Fibroblast of skin of back (primary cell): ENCODE measurements around the gene MYO1C.
"Not testable (repeated sequence)": the region's sequence is repeated elsewhere in the genome, so short reads cannot be mapped to it uniquely, and the experiment has no call there.

Experiments
- DNase-seq: peaks from one replicate; pipeline ENCODE4 v3.0.0-alpha.2; 2013

The MYO1C gene

GRCh38 chr17:1461198-1461944 lies 31.1 kb downstream of the MYO1C start:
- peak; percentile 40 for DNase-seq

- no peak for DNase-seq
Observed at GRCh38 chr17:1460233-1460632, 32.3 kb downstream of the MYO1C start.

DNA sequence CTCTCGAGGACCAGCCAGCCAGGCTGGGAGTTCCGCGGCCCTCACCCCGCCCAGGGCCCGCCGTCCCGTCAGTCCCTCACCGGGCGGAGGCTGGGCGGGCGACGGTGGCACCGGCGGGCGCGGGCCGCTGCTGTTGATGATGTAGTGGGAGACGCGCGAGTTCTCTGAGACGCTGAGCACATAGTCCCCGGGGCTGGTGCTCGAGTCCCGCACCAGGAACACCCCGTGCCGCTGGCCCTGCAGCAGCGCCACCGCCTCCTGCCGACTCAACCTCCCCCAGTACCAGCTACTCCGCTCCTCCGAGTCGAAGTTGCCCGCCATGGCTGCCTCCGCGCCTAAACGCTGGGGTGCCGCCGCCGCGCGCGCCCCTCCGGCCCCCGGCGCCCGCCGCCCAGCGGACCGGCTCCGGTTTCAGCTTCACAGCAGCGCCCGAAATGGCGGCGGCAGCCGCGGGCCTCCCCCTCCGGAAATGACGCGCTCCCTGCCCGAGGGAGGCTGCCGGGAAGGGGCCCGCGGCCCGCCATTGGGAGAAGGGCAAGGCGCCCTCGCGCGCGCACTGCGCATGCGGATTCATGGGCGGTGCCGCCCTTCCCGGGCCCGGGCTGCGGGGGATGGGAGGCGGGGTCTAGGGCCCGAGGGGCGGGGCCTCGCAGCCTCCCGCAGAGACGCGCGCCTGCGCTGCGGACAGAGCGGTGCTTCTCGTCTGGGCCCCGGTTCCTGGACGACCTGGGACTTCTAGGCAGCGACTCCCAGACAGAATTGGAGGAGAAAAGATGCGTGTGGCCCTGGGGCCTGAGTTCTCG lies 36.5 kb downstream of the MYO1C start, which contains the start of gene CRK:
Gene CRK, minus strand, starts transcription at position 436 of the 803 bp plus-strand sequence. Its CDS starts 115 bp downstream, at position 321.
- DNase-seq, result peak; percentile 93

- DNase-seq, result peak; percentile 83
Observed at GRCh38 chr17:1455291-1455796, 37.1 kb downstream of the MYO1C start.

- DNase-seq, result no peak
Observed at GRCh38 chr17:1454541-1454940, 37.9 kb downstream of the MYO1C start.

- not testable (repeated sequence) for DNase-seq
Observed at GRCh38 chr17:1453694-1454093, 38.8 kb downstream of the MYO1C start.

GRCh38 chr17:1452836-1453235 lies 39.6 kb downstream of the MYO1C start:
- no peak for DNase-seq

GRCh38 chr17:1450261-1450660 lies 42.2 kb downstream of the MYO1C start:
- not testable (repeated sequence) for DNase-seq

DNA sequence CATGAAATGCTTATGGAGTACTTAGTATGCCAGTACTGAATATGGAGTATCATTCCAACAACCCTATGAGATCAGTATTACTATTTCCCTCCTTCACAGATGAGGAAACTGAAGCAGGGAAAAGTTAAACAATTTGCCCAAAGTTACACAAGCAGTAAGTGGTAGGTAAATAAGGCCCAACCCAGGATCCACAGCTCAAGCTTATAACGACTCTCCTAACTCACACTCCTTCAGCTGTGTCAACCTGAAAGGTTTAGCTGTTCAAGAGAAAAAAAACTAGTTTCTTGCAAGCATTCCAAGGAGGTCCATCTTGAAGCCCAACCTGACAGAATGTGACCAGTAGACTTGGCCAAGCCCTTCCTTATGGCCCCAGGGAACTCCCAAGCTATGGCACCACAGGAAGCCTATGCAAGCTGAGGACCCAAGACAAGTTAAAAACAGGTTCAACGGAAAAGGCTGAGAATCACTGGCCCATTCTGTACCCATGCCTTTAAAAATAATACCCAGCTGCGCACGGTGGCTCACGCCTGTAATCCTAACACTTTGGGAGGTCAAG lies 43.0 kb downstream of the MYO1C start:
- no peak for DNase-seq

GRCh38 chr17:1447052-1447451 lies 45.4 kb downstream of the MYO1C start:
- DNase-seq, result no peak

DNA sequence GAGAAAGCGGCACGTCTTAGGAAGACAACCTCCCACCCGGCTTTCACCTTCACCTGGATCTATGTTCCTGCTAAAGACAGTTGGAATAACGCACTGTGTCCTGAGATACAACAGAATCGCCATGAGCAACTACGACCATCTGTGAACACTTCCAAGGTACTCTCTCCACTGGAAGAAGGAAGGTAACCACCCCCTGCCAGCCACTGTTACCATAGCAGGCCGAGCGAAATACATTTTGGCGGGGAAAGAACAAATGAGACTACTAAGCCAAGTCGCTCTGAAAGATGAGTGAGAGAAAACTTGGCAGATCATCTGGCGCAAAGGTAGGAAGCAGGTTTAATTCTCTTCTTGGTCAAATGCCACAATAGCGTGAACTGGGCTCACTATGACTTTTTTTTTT lies 46.3 kb downstream of the MYO1C start:
- DNase-seq, result no peak

DNA sequence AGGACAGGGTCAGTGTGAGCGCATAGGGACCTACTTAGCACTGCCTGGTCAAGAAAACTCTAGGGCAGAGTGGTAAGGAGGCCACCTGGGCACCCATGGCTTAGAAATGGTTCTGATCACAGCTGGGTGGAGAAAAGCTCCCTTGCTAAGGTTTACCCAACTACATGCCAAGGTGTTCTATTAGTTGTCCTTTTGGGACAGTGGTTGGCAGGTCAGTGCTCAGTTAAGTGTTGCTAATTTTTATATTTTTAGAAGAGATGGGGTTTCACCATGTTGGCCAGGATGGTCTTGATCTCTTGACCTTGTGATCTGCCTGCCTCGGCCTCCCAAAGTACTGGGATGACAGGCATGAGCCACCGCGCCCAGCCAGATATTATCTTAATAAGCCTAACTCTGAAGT lies 46.8 kb downstream of the MYO1C start:
- not testable (repeated sequence) for DNase-seq

DNA sequence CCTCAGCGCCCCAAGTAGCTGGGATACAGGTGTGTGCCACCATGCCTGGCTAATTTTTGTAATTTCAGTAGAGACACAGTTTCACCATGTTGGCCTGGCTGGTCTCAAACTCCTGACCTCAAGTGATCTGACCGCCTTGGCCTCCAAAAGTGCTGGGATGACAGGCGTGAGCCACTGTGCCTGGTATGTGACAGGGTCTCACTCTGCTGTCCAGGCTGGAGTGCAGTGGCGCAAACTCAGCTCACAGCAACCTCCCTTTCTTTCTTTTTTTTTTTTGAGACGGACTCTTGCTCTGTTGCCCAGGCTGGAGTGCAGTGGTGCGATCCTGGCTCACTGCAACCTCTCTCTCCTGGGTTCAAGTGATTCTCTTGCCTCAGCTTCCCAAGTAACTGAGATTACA lies 49.8 kb downstream of the MYO1C start:
- not testable (repeated sequence) for DNase-seq

DNA sequence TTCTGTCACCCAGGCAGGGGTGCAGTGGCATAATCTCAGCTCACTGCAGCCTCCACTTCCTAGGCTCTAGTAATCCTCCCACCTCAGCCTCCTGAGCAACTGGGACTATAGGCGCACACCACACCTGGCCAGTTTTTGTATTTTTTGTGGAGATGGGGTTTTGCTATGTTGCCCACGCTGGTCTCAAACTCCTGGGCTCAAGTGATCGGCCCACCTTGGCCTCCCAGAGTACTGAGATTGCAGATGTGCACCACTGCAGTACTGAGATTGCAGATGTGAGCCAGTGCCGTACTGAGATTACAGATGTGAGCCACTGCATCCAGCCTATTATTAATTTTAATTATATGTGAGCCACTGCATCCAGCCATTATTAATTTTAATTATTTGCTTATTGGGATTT lies 50.3 kb downstream of the MYO1C start:
- no peak for DNase-seq

DNA sequence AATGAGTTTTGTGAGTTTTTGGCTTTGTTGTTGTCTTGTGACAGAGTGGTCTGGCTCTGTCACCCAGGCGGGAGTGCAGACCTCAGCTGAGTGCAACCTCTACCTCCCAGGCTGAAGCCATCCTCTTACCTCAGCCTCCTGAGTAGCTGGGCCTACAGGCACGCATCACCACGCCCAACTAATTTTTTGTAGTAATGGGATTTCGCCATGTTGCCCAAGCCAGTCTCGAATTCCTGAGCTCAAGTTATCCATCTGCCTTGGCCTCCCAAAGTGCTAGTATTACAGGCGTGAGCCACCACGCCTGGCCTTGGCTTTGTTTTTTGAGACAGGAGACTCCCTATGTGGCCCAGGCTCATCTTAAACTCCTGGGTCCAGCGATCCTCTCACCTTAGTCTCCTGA lies 51.6 kb downstream of the MYO1C start:
- DNase-seq, result no peak

DNA sequence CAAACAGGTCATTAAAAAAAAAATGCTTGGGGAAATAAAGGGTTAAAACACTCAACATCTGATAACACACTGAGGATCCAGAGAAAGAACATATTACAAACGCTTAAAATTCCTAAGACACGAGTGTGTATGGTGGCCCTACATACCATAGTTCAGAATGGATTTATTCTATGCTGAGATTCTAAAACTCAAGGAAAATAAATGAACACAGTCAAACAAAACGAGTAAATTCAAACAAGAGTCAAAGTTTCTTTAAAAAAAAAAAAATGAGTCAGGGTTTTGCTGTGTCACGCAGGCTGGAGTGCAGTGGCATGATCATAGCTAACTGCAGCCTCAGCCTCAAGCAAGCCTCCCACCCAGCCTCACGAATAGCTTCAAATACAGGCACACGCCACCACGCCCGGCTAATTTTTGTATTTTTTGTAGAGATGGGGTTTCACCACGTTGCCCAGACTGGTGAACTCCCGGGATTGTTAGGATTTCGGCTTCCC lies 53.8 kb downstream of the MYO1C start:
- DNase-seq, result peak; percentile 88

- no peak for DNase-seq
Observed at GRCh38 chr17:1435326-1435725, 57.2 kb downstream of the MYO1C start.

DNA sequence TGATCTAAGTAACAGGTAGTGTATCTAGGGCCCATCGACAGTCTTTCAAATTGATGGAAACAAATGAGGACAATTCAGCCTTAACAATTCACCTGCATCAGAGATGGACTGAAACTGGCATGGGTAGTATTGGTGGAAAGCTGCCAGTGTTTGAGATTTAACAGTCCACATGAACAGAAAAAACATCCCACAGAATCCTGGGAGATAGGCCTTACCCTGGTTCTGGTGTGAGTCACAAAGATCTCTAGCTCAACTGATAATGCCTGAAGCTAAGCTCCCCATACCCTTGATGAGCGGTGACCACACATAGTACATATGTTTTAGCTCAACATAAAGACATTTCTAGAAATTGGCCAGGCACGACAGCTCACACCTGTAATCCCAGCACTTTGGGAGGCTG lies 58.3 kb downstream of the MYO1C start:
- no peak for DNase-seq

DNA sequence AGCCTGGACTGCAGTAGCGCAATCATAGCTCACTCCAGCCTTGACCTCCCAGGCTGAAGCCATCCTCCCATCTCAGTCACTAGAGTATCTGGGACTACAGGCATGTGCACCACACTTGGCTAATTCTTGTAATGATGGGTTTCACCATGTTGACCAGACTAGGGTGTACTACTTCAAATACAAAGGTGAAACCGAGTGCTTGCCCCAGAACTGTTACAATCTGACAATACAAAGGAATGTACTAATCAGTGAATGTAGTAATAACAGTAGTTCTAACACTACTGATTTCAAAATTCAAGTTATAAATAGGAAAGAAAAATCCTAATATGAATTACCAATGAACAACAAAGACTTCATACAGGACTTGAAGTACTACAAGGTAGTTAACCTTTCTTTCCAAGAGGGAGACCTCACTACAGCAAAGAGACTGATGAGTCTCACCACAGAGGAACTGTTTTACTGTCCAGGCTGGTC lies 60.8 kb downstream of the MYO1C start:
- DNase-seq, result no peak

DNA sequence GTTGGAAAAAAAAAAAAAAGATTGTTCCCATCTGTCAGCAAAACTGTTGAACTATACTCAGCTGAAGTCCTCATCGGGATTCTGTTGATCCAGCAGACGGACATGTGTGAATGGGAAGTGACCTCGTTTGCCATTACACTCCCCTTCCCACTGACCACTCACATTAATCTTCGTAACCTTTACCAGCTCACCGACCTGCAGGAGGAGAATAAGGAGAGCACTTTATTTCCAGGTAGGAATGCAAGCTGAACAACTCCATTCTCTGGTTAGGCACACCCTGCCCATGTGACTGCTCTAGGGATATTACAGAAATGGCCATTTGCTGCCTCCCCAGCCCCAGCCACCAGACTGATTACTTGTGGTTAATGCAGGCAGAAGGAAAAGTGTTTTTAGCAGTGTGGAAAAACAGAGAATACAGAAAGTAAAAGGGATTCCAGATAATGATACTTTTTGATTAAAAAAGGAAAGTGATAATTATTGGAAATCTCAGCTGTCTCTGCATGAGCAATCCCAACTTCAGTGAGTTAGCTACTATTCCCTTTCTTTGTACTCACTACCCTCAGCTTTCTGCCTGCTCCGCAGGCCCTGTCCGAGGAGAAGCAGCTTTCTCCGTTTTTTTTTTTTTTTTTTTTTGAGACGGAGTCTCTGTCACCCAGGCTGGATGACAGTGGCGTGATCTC lies 68.9 kb downstream of the MYO1C start:
- no peak for DNase-seq

DNA sequence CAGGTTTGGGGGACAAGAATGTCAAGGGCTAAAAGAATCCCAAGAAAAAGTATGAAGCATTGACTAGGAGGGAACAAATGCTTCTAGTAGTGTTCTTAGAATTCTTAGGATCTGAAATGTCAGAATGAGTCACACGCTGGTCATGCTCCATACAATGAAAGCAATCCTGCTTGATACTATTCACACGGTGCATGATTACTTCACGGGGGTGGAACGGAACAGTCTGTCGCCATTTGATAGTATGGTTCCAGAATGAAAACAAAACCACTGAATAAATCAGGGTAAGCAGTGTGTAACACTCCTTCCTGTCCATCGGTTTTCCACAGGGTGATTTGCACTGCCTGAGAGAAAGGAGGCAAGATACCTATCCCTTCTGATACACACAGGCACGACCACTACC lies 69.6 kb downstream of the MYO1C start:
- DNase-seq, result peak; percentile 97

DNA sequence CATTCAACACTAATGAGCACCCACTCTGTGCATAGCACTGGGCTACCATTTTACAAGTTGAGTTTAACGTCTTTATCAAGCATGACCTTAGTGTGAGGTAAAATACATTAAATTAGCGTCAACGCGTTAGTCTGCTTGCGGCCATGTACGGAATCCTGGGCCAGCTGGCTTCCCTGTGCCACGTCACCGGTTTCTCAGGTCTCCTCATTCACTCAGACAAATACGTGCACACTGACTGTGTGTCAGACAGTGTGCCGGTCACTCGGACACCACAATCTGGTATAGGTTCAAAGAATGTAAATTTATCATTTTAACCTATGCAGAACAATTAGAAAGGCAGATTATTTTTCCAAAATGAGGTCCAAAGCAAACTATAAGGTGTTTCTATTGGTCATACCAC lies 71.0 kb downstream of the MYO1C start:
- no peak for DNase-seq
